Esophagus muscularis mucosa (tissue), 4 donors: ENCODE measurements around the gene MAP2K5.

Experiments used
- CTCF ChIP-seq, 3 experiments: fragments of 200-600 bp in 2 of 3; fragments of 450-650 bp in 1 of 3; sonication (generic) in 2 of 3; IDR thresholded peaks; one replicate each; pipeline ENCODE4 v1.5.1; 2017 to 2019; ENCODE audit warnings: antibody characterized with exemption in 3 of 3, mild to moderate bottlenecking in 2 of 3, moderate library complexity in 1 of 3
- EP300 ChIP-seq: sonication (generic); formaldehyde crosslinking; IDR thresholded peaks from one replicate; pipeline ENCODE4 v1.6.1; 2017; ENCODE audit warnings: antibody characterized with exemption
- POLR2A ChIP-seq: fragments of 450-650 bp; IDR thresholded peaks from one replicate; pipeline ENCODE4 v1.6.1; 2017; ENCODE audit warnings: antibody characterized with exemption, moderate library complexity, mild to moderate bottlenecking, low read depth
- POLR2AphosphoS5 ChIP-seq, 2 donors: sonication (generic); formaldehyde crosslinking; IDR thresholded peaks; one replicate each; pipeline ENCODE4 v1.6.1; 2017; ENCODE audit warnings: antibody characterized with exemption in 2 of 2

- no peak for TF ChIP-seq CTCF (IDR thresholded peaks at IDR 0.05)
- no peak for TF ChIP-seq EP300
- no peak for TF ChIP-seq POLR2AphosphoS5 (IDR thresholded peaks at IDR 0.05)
- TF ChIP-seq POLR2A: no peak
Observed at GRCh38 chr15:67652586-67652985, 110.1 kb downstream of the MAP2K5 start.
